IPS-18a (cell line): Measurements from ENCODE around the gene RGP1.

Source experiments
- H3K27ac ChIP-seq: one replicate; pipeline ENCODE4 v1.5.1; 2013; ENCODE audit warnings: low read length
- H3K27me3 ChIP-seq: one replicate; pipeline ENCODE4 v1.6.1; 2013; ENCODE audit warnings: mild to moderate bottlenecking, low read length; ENCODE audit not compliant: control insufficient read depth, insufficient read depth
- H3K36me3 ChIP-seq: one replicate; pipeline ENCODE4 v1.6.1; 2013; ENCODE audit warnings: low read depth, low read length; ENCODE audit not compliant: control insufficient read depth
- H3K4me1 ChIP-seq: one replicate; pipeline ENCODE4 v1.6.1; 2013; ENCODE audit warnings: low read depth, low read length; ENCODE audit not compliant: control insufficient read depth
- H3K4me3 ChIP-seq: one replicate; pipeline ENCODE4 v1.5.1; 2013; ENCODE audit warnings: low read length
- H3K9ac ChIP-seq: one replicate; pipeline ENCODE4 v1.6.1; 2013; ENCODE audit warnings: mild to moderate bottlenecking, low read length, moderate library complexity
- H3K9me3 ChIP-seq: one replicate; pipeline ENCODE4 v1.6.1; 2013; ENCODE audit warnings: low read depth, low read length; ENCODE audit not compliant: control insufficient read depth

The RGP1 gene

GRCh38 chr9:35760651-35761050, 11.6 kb downstream of the RGP1 start:
- Histone ChIP-seq H3K27ac (no peak overlapping the region), H3K36me3 (no peaks in the 10 kb centered on the region), H3K4me1 (peaks cover 6% of the 10 kb centered on the region)

GRCh38 chr9:35763181-35763580, 14.1 kb downstream of the RGP1 start:
- no peak overlapping the region for H3K27ac ChIP-seq
- H3K9ac ChIP-seq = no peak overlapping the region
- H3K36me3 ChIP-seq = no peaks in the 10 kb centered on the region
- H3K27me3 ChIP-seq = no peaks in the 10 kb centered on the region
- peaks cover 2% of the 10 kb centered on the region for H3K4me1 ChIP-seq
- no peaks in the 10 kb centered on the region for H3K9me3 ChIP-seq
- H3K4me3 ChIP-seq = no peak overlapping the region

More at GRCh38 chr9:35760651-35761050, 11.6 kb downstream of the RGP1 start:
- no peak overlapping the region for H3K4me3 ChIP-seq
- H3K27me3 ChIP-seq = no peaks in the 10 kb centered on the region
- H3K9me3 ChIP-seq = no peaks in the 10 kb centered on the region
- no peak overlapping the region for H3K9ac ChIP-seq

- H3K4me3 ChIP-seq = no peak overlapping the region
- no peak overlapping the region for H3K27ac ChIP-seq
- no peaks in the 10 kb centered on the region for H3K36me3 ChIP-seq
- H3K27me3 ChIP-seq = no peaks in the 10 kb centered on the region
- H3K4me1 ChIP-seq = no peaks in the 10 kb centered on the region
- no peak overlapping the region for H3K9ac ChIP-seq
- H3K9me3 ChIP-seq = no peaks in the 10 kb centered on the region
Measured at GRCh38 chr9:35763803-35764202, 14.7 kb downstream of the RGP1 start.

GRCh38 chr9:35766997-35767396, 17.9 kb downstream of the RGP1 start:
- Histone ChIP-seq H3K4me3 (no peak overlapping the region), H3K9ac (no peak overlapping the region), H3K27ac (no peak overlapping the region), H3K4me1 (no peaks in the 10 kb centered on the region), H3K27me3 (no peaks in the 10 kb centered on the region), H3K9me3 (no peaks in the 10 kb centered on the region), H3K36me3 (no peaks in the 10 kb centered on the region)

- H3K27me3 ChIP-seq = no peaks in the 10 kb centered on the region
- H3K27ac ChIP-seq = no peak overlapping the region
- H3K4me1 ChIP-seq = no peaks in the 10 kb centered on the region
- no peaks in the 10 kb centered on the region for H3K36me3 ChIP-seq
- no peak overlapping the region for H3K4me3 ChIP-seq
- H3K9ac ChIP-seq = no peak overlapping the region
- no peaks in the 10 kb centered on the region for H3K9me3 ChIP-seq
Measured at GRCh38 chr9:35767458-35767857, 18.4 kb downstream of the RGP1 start.

GRCh38 chr9:35769763-35770162, 20.7 kb downstream of the RGP1 start:
- Histone ChIP-seq H3K27ac (no peak overlapping the region), H3K4me1 (no peaks in the 10 kb centered on the region), H3K9ac (no peak overlapping the region), H3K4me3 (no peak overlapping the region), H3K27me3 (no peaks in the 10 kb centered on the region), H3K9me3 (no peaks in the 10 kb centered on the region), H3K36me3 (no peaks in the 10 kb centered on the region)

GRCh38 chr9:35771075-35771433, 22.0 kb downstream of the RGP1 start:
- no peaks in the 10 kb centered on the region for H3K9me3 ChIP-seq
- H3K27ac ChIP-seq = no peak overlapping the region
- H3K36me3 ChIP-seq = no peaks in the 10 kb centered on the region
- no peaks in the 10 kb centered on the region for H3K27me3 ChIP-seq
- H3K4me1 ChIP-seq = peaks cover 11% of the 10 kb centered on the region
- H3K9ac ChIP-seq = no peak overlapping the region
- H3K4me3 ChIP-seq = no peak overlapping the region

GRCh38 chr9:35771534-35771933, 22.4 kb downstream of the RGP1 start:
- Histone ChIP-seq H3K36me3 (no peaks in the 10 kb centered on the region), H3K27ac (no peak overlapping the region), H3K27me3 (no peaks in the 10 kb centered on the region), H3K9ac (no peak overlapping the region), H3K4me1 (peaks cover 11% of the 10 kb centered on the region), H3K4me3 (no peak overlapping the region), H3K9me3 (no peaks in the 10 kb centered on the region)

- Histone ChIP-seq H3K27ac (no peak overlapping the region), H3K4me3 (no peak overlapping the region), H3K9ac (no peak overlapping the region), H3K27me3 (no peaks in the 10 kb centered on the region), H3K9me3 (no peaks in the 10 kb centered on the region), H3K4me1 (peaks cover 11% of the 10 kb centered on the region), H3K36me3 (no peaks in the 10 kb centered on the region)
Measured at GRCh38 chr9:35771943-35772342, 22.9 kb downstream of the RGP1 start.

- Histone ChIP-seq H3K27me3 (no peaks in the 10 kb centered on the region), H3K27ac (no peak overlapping the region), H3K4me3 (no peak overlapping the region), H3K9me3 (no peaks in the 10 kb centered on the region), H3K9ac (no peak overlapping the region), H3K4me1 (peaks cover 11% of the 10 kb centered on the region), H3K36me3 (no peaks in the 10 kb centered on the region)
Measured at GRCh38 chr9:35774907-35775635, 26.0 kb downstream of the RGP1 start.

- Histone ChIP-seq H3K27ac (no peak overlapping the region), H3K4me3 (no peak overlapping the region), H3K9me3 (no peaks in the 10 kb centered on the region), H3K9ac (no peak overlapping the region), H3K27me3 (no peaks in the 10 kb centered on the region), H3K36me3 (no peaks in the 10 kb centered on the region), H3K4me1 (peaks cover 11% of the 10 kb centered on the region)
Measured at GRCh38 chr9:35776018-35776417, 26.9 kb downstream of the RGP1 start.

- Histone ChIP-seq H3K27ac (no peak overlapping the region), H3K36me3 (no peaks in the 10 kb centered on the region), H3K4me1 (peaks cover 11% of the 10 kb centered on the region), H3K9ac (no peak overlapping the region), H3K4me3 (no peak overlapping the region), H3K9me3 (no peaks in the 10 kb centered on the region), H3K27me3 (no peaks in the 10 kb centered on the region)
Measured at GRCh38 chr9:35778496-35778895, 29.4 kb downstream of the RGP1 start.
